MM.1S (cell line): ENCODE measurements around the gene MMUT.

Source experiments
- EZH2 ChIP-seq: fragments of 300-600 bp; sonication (generic); optimal IDR thresholded peaks from 2 replicates; pipeline ENCODE3; 2017; ENCODE audit warnings: low read depth, mild to moderate bottlenecking, antibody characterized with exemption, low read length, mixed read lengths
- EZH2phosphoT487 ChIP-seq: fragments of 300-600 bp; sonication (generic); IDR thresholded peaks from 2 replicates; pipeline ENCODE4 v1.6.1; 2018; ENCODE audit warnings: antibody characterized with exemption, low read length
- TF ChIP-seq, protein P1 (sequence below): fragments of 300-600 bp; sonication (generic); IDR thresholded peaks from 2 replicates; pipeline ENCODE4 v1.5.1; 2016; ENCODE audit warnings: antibody characterized with exemption, low read length, mixed read lengths

DNA sequence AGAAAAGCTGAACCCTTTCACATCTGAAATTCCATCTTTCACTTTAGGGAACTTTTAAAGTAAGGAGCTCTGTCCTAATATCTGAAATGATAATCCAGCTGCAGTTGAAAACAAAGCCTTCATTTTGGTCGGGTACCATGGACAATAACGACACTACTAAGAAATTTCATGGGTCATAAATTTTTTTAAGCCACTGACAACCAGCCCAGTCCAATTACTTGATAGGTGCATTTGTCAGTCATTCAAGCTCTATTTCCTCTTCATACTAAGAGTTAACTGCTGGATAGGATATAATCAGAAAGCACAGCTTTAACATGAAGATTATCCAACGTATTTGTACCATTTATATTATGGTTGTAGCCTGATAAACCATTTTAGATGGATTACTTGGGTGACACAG lies 52.5 kb downstream of the MMUT start:
- TF ChIP-seq EZH2 (no peak), EZH2phosphoT487 (no peak)
- TF ChIP-seq, protein P1, sequence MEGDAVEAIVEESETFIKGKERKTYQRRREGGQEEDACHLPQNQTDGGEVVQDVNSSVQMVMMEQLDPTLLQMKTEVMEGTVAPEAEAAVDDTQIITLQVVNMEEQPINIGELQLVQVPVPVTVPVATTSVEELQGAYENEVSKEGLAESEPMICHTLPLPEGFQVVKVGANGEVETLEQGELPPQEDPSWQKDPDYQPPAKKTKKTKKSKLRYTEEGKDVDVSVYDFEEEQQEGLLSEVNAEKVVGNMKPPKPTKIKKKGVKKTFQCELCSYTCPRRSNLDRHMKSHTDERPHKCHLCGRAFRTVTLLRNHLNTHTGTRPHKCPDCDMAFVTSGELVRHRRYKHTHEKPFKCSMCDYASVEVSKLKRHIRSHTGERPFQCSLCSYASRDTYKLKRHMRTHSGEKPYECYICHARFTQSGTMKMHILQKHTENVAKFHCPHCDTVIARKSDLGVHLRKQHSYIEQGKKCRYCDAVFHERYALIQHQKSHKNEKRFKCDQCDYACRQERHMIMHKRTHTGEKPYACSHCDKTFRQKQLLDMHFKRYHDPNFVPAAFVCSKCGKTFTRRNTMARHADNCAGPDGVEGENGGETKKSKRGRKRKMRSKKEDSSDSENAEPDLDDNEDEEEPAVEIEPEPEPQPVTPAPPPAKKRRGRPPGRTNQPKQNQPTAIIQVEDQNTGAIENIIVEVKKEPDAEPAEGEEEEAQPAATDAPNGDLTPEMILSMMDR: no peak
